NCI-H2107 (cell line): ENCODE measurements around the gene PPIL4.

Source experiments
- DNase-seq: peaks from one replicate; lab custom pipeline; 2025; lab: John Stamatoyannopoulos, UW

Gene PPIL4

GRCh38 chr6:149459761-149460160, 86.1 kb downstream of the PPIL4 start:
- DNase-seq, result no peak

- no peak for DNase-seq
Measured at GRCh38 chr6:149458806-149459205, 87.0 kb downstream of the PPIL4 start.

GRCh38 chr6:149458196-149458595, 87.6 kb downstream of the PPIL4 start:
- no peak for DNase-seq

- no peak for DNase-seq
Measured at GRCh38 chr6:149457316-149457884, 88.4 kb downstream of the PPIL4 start.

GRCh38 chr6:149456311-149457021, 89.4 kb downstream of the PPIL4 start:
- DNase-seq, result no peak

- no peak for DNase-seq
Measured at GRCh38 chr6:149455031-149455732, 90.7 kb downstream of the PPIL4 start.
